ENCODE measurements around the gene MBNL2. TPM values are rescaled to one million over a fixed set of nuclear protein-coding genes. Genes with fewer than 3 reads are reported as not detected.
A peak's percentile ranks its signal among the peaks of the same experiment; 100 is the strongest.

MBNL2 gene
- total RNA-seq, 3 donors from 2014 or later = 68.5 to 131 (median 120) TPM

DNA sequence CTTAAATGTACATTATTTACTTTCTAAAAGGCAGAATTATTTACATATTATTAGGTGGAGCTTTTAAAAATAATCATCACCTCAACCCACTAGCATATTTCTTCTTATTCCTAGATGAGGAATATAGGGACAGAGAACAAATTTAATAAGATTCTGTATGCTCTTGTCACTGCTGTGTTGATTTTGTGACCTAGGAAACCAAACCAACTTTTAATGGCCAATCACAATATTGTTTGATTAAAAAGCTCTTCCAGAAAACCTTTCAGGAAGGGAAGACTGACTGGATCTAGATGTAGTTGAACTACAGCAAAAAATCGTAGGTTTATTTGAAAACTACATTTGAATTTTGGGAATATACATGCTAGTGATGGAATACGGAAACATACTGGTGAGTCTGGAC is 120.0 kb downstream of the MBNL2 start:
- no peak for DNase-seq (ENCODE audit: low spot score in 2 of 2)
- H3K27ac ChIP-seq = peak overlapping the region; percentile 1 to 29
- H3K4me3 ChIP-seq = no peak overlapping the region
- TF ChIP-seq POLR2A (IDR thresholded peaks at IDR 0.05) = no peak
- TF ChIP-seq POLR2AphosphoS5 (IDR thresholded peaks at IDR 0.05) = no peak
- TF ChIP-seq, protein P1, sequence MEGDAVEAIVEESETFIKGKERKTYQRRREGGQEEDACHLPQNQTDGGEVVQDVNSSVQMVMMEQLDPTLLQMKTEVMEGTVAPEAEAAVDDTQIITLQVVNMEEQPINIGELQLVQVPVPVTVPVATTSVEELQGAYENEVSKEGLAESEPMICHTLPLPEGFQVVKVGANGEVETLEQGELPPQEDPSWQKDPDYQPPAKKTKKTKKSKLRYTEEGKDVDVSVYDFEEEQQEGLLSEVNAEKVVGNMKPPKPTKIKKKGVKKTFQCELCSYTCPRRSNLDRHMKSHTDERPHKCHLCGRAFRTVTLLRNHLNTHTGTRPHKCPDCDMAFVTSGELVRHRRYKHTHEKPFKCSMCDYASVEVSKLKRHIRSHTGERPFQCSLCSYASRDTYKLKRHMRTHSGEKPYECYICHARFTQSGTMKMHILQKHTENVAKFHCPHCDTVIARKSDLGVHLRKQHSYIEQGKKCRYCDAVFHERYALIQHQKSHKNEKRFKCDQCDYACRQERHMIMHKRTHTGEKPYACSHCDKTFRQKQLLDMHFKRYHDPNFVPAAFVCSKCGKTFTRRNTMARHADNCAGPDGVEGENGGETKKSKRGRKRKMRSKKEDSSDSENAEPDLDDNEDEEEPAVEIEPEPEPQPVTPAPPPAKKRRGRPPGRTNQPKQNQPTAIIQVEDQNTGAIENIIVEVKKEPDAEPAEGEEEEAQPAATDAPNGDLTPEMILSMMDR (IDR thresholded peaks at IDR 0.05) = no peak
- H3K27me3 ChIP-seq = no peaks in the 10 kb centered on the region
- H3K36me3 ChIP-seq = no peaks in the 10 kb centered on the region
- H3K4me1 ChIP-seq = no peaks in the 10 kb centered on the region
- H3K9me3 ChIP-seq = no peaks in the 10 kb centered on the region
- intact Hi-C loops (cut with DNase I; ENCODE audit: low total_unique reads) = loop anchor here (10.0 kb wide), 1 partner anchor 227 kb away; no protein-coding TSS in a partner anchor

DNA sequence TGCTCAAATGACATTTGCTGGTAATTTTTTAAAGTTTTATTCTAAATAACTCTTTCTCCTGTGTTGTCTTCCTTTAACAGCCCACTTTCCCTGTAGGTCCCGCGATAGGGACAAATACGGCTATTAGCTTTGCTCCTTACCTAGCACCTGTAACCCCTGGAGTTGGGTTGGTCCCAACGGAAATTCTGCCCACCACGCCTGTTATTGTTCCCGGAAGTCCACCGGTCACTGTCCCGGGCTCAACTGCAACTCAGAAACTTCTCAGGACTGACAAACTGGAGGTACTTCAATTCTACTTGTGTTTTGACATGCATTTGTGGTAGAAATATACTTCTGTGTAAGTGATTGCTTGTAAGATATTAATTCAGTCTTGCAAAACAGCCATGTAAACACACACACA is 120.8 kb downstream of the MBNL2 start:
- peak overlapping the region; percentile 1 to 29 for H3K27ac ChIP-seq
- intact Hi-C loops (cut with DNase I; ENCODE audit: low total_unique reads) = loop anchor here (10.0 kb wide), 1 partner anchor 228 kb away; no protein-coding TSS in a partner anchor

DNA sequence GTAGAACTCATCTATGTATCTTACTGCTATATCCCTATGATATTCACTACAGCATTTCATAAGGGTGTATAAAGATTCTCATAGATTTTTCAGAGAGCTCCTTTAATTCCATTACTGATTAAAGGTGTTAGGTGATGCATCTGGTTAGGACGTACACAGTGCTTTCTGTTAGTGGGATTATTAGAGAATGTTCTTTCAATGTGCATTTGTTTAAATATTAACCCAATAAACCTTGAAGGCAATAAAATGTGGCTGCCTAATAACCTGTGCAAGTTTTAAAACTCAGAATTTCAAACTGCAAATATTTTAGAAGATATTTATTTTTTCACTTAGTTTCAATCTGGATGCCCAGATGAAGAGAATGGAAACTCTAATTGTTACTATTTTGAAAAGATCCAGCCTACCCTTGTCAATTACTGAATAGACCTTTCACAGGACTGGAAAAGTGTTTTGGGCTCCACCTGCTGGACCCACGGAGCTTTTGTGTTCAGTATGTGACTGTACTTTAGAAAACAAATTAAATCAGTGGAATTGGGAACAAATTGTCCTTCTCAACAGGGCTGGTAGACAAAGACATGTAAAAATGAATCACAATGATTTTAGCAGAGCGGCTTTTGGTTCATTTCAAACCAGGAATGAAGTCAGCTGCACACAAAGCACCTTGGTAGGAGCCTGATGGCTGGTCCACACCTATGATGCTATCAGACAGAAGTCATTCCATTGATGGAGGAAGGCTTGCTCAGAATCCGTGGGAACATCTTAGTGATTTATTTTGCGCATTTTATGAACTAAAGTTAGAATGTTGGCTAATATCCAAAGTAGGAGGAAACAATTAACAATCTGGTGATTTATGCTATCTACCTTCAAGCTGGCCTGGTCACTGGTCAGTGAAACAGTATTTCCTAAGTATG is 122.4 kb downstream of the MBNL2 start:
- H3K36me3 ChIP-seq = no peaks in the 10 kb centered on the region
- TF ChIP-seq POLR2A (IDR thresholded peaks at IDR 0.05) (no peak), POLR2AphosphoS5 (IDR thresholded peaks at IDR 0.05) (peak in 2 of 3 donors; percentile 22 to 38)
- TF ChIP-seq, protein P1 (IDR thresholded peaks at IDR 0.05) = peak in 2 of 3 donors; percentile 59 to 78
- no peak overlapping the region for H3K4me3 ChIP-seq
- DNase-seq (ENCODE audit: low spot score in 2 of 2) = peak in 1 of 2 donors; percentile 59
- H3K4me1 ChIP-seq = no peaks in the 10 kb centered on the region
- H3K27me3 ChIP-seq = no peaks in the 10 kb centered on the region
- intact Hi-C loops (cut with DNase I; ENCODE audit: low total_unique reads) = loop anchor here (10.0 kb wide), 1 partner anchor 230 kb away; no protein-coding TSS in a partner anchor
- peak overlapping the region; percentile 30 to 41 for H3K27ac ChIP-seq
- no peaks in the 10 kb centered on the region for H3K9me3 ChIP-seq

More for the DNA sequence above, 120.8 kb downstream of the MBNL2 start:
- Histone ChIP-seq H3K9me3 (no peaks in the 10 kb centered on the region), H3K36me3 (no peaks in the 10 kb centered on the region), H3K4me3 (no peak overlapping the region), H3K27me3 (no peaks in the 10 kb centered on the region), H3K4me1 (no peaks in the 10 kb centered on the region)
- DNase-seq (ENCODE audit: low spot score in 2 of 2) = no peak
- TF ChIP-seq, protein P1 (IDR thresholded peaks at IDR 0.05) = no peak
- TF ChIP-seq POLR2A (IDR thresholded peaks at IDR 0.05) = no peak
- TF ChIP-seq POLR2AphosphoS5 (IDR thresholded peaks at IDR 0.05) = no peak

DNA sequence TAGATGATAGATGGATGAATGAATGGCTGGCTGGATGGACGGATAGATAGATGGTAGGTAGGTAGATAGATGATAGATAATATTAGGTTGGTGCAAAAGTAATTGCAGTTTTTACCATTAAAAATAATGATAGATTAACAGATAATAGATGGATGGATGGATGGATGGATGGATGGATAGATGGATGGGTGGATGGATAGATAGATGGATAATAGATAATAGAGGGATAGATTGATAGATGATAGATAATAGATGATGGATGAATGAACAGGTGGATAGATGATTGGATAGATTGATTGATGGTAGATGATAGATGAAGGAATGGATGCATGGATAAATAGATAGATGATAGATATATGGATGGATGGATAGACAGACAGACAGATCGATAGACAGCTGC is 124.0 kb downstream of the MBNL2 start:
- no peak for TF ChIP-seq POLR2A (IDR thresholded peaks at IDR 0.05)
- TF ChIP-seq, protein P1 (IDR thresholded peaks at IDR 0.05) = no peak
- TF ChIP-seq POLR2AphosphoS5 (IDR thresholded peaks at IDR 0.05) = no peak
- no peak for DNase-seq (ENCODE audit: low spot score in 2 of 2)
- Histone ChIP-seq H3K36me3 (no peaks in the 10 kb centered on the region), H3K27me3 (no peaks in the 10 kb centered on the region), H3K9me3 (no peaks in the 10 kb centered on the region), H3K4me1 (no peaks in the 10 kb centered on the region), H3K4me3 (no peak overlapping the region), H3K27ac (no peak overlapping the region)
- intact Hi-C loops (cut with DNase I; ENCODE audit: low total_unique reads) = loop anchor here (10.0 kb wide), 1 partner anchor 231 kb away; no protein-coding TSS in a partner anchor

Data from breast epithelium (tissue), 4 donors.